Measurements from ENCODE around the gene MED15. TPM values are rescaled to one million over a fixed set of nuclear protein-coding genes. Genes with fewer than 3 reads are reported as not detected.

The MED15 gene
- total and polyA plus RNA-seq, 2 of the 4 experiments (the other 2 are of a cell fraction), result 19.0 to 68.8 TPM

GRCh38 chr22:20464096-20464614, 43.3 kb upstream of the MED15 start:
- Histone ChIP-seq H3K4me3 (ENCODE audit: insufficient read depth, low read depth, low read length) (no peak overlapping the region), H2AK9ac (replicated peaks; ENCODE audit: low read depth, low read length, poor library complexity) (no peak overlapping the region), H3K4me2 (ENCODE audit: low read depth, low read length) (no peak overlapping the region), H3K9me1 (ENCODE audit: insufficient read depth, low read length) (no peaks in the 10 kb centered on the region), H3K18ac (ENCODE audit: low read depth, low read length) (no peak overlapping the region), H3K36me3 (ENCODE audit: control insufficient read depth, insufficient read depth, low read length) (peaks cover 37% of the 10 kb centered on the region), H2BK120ac (ENCODE audit: low read depth, low read length) (no peak overlapping the region), H4K8ac (ENCODE audit: low read depth in 2 of 2, low read length in 2 of 2) (no peak overlapping the region), H3K27me3 (ENCODE audit: control insufficient read depth, insufficient read depth, low read length) (no peaks in the 10 kb centered on the region), H2BK20ac (ENCODE audit: low read depth, low read length) (no peak overlapping the region), H3K23ac (ENCODE audit: low read depth, low read length) (peak overlapping the region; percentile 12; the same call in 1 of the 2 replicates), H4K5ac (ENCODE audit: low read depth, low read length) (no peak overlapping the region), H3K4ac (ENCODE audit: low read depth, low read length) (no peak overlapping the region), H3K27ac (ENCODE audit: insufficient read depth, low read length) (no peak overlapping the region), H3K4me1 (ENCODE audit: control insufficient read depth, insufficient read depth, low read length) (peaks cover 5% of the 10 kb centered on the region; the same call in 1 of the 2 replicates), H3K9me3 (ENCODE audit: control insufficient read depth, insufficient read depth, low read length) (no peaks in the 10 kb centered on the region), H2AFZ (replicated peaks; ENCODE audit: low read length, poor library complexity) (no peak overlapping the region), H4K20me1 (ENCODE audit: insufficient read depth, low read length) (no peaks in the 10 kb centered on the region; the same call in 1 of the 2 replicates), H2BK5ac (ENCODE audit: low read depth, low read length, poor library complexity, severe bottlenecking) (no peak overlapping the region), H3K56ac (ENCODE audit: extremely low read depth, insufficient read depth, low read length) (no peak overlapping the region), H2BK15ac (ENCODE audit: low read depth, low read length) (no peak overlapping the region), H3K79me1 (ENCODE audit: low read depth in 1 of 2, low read length in 2 of 2) (0 out of 4 replicates have a peak, but pooled peaks cover 0 to 6% of the 10 kb centered on the region in 2 experiments), H3K14ac (replicated peaks; ENCODE audit: low read depth, low read length) (no peak overlapping the region), H4K91ac (ENCODE audit: insufficient read depth, low read depth, low read length) (no peak overlapping the region), H2AK5ac (ENCODE audit: low read depth, low read length) (no peak overlapping the region), H3K9ac (ENCODE audit: low read depth, low read length) (no peak overlapping the region)
- dilution Hi-C loops (cut with HindIII; ENCODE audit: low sequenced_read_pairs, unreplicated experiment), result no loop called here
- WGBS, 2 experiments (ENCODE audit: extremely low coverage in 2 of 2, insufficient read length in 1 of 2), result 100% methylated on average over 3 of the region's 11 CpGs; no CpG with 5 or more reads in 1 of the 2 experiments
- TF ChIP-seq ELK1 (IDR thresholded peaks at IDR 0.05; ENCODE audit: borderline replicate concordance, low read depth, low read length), result no peak
- TF ChIP-seq CHD1 (IDR thresholded peaks at IDR 0.05; ENCODE audit: low read depth, low read length), result no peak
- no peak for TF ChIP-seq RFX5 (IDR thresholded peaks at IDR 0.05; ENCODE audit: low read depth, low read length)
- TF ChIP-seq USF2 (IDR thresholded peaks at IDR 0.05; ENCODE audit: low read depth, low read length), result no peak
- no peak for TF ChIP-seq BHLHE40 (IDR thresholded peaks at IDR 0.05; ENCODE audit: low read depth, low read length)
- CTCF ChIA-PET, result no interaction called here
- no peak for ATAC-seq (ENCODE audit: low read depth)
- in situ Hi-C loops (cut with MboI; ENCODE audit: low sequenced_read_pairs), result loop anchor here (10.0 kb wide), 1 partner anchor 49 kb away; no protein-coding TSS in a partner anchor
- POLR2A ChIA-PET (ENCODE audit: unreplicated experiment), result no interaction called here
- intact Hi-C loops (cut with micrococcal nuclease), result no loop called here
- no TSS peak for BruUV-seq (replicated peaks)
- DNase-seq, result no peak

Data from IMR-90 (cell line).